ENCODE results near the gene H2BK1. TPM values are rescaled to one million over a fixed set of nuclear protein-coding genes. Genes with fewer than 3 reads are reported as not detected.

Gene H2BK1
- total RNA-seq, 1 experiment from 2014 or later: 0.69 TPM

GRCh38 chr7:151244196-151244840 lies 34.0 kb upstream of the H2BK1 start:
- TF ChIP-seq POLR2AphosphoS5 (IDR thresholded peaks at IDR 0.05; ENCODE audit: low read depth, low read length): no peak
- peak in 2 of 3 experiments; percentile 96 to 97; a peak in 4 of 6 replicates for TF ChIP-seq CTCF (IDR thresholded peaks at IDR 0.05 in 2 of 3, conservative IDR thresholded peaks at IDR 0.05 in 1 of 3; ENCODE audit: borderline replicate concordance in 1 of 3, insufficient read depth in 1 of 3, low read depth in 2 of 3, low read length in 2 of 3)
- POLR2A ChIA-PET: interaction anchor here (1.0 kb wide), 1 partner anchor 17 kb away, joined by 5 read pairs; the partner anchor contains the start of gene ABCF2
- no peak overlapping the region for H3K9ac ChIP-seq (ENCODE audit: low read length)
- intact Hi-C loops (cut with micrococcal nuclease): loop anchor here (1.0 to 10.0 kb wide), 2 partner anchors 59 to 120 kb away; no protein-coding TSS in a partner anchor
- RAD21 ChIA-PET (ENCODE audit: low non-redundant PET in 1 of 2, low total read pairs in 2 of 2, uncharacterized antibody in 2 of 2, unreplicated experiment in 2 of 2): interaction anchor here in 1 of 2 experiments (0.6 kb wide), 1 partner anchor 106 kb away, joined by 4 read pairs; no protein-coding TSS in a partner anchor
- no peak overlapping the region; the same call in 1 of the 2 replicates for H3K27ac ChIP-seq (ENCODE audit: low read depth, low read length)
- H3K27me3 ChIP-seq (ENCODE audit: insufficient read depth, low read length): no peaks in the 10 kb centered on the region
- no peak for DNase-seq (ENCODE audit: low read depth, low spot score)
- CTCF ChIA-PET: interaction anchor here (0.6 to 1.7 kb wide), 9 partner anchors 10 to 368 kb away, joined by 3 to 12 read pairs (median 5); partner anchors contain the start of genes ABCF2 and CHPF2
- no peak for ATAC-seq
- H4K20me1 ChIP-seq (ENCODE audit: insufficient read depth): no peaks in the 10 kb centered on the region
- no peak overlapping the region for H3K4me3 ChIP-seq (replicated peaks in 1 of 2; ENCODE audit: low read depth in 1 of 2, low read length in 2 of 2)
- H3K4me2 ChIP-seq (ENCODE audit: low read length): 0 out of 2 replicates have a peak overlapping the region, but pooled peaks have one; percentile 45
- peaks cover 5 to 10% of the 10 kb centered on the region in 2 experiments; a peak in 3 of 4 replicates for H3K36me3 ChIP-seq (ENCODE audit: control insufficient read depth in 1 of 2, insufficient read depth in 2 of 2, low read length in 2 of 2)
- no TSS peak for BruUV-seq (replicated peaks)
- no peak overlapping the region for H2AFZ ChIP-seq (ENCODE audit: low read depth, low read length, poor library complexity, severe bottlenecking)
- H3K4me1 ChIP-seq (ENCODE audit: control insufficient read depth in 1 of 2, insufficient read depth in 2 of 2, low read length in 2 of 2): peaks cover 21 to 47% of the 10 kb centered on the region in 2 experiments
- no peaks in the 10 kb centered on the region for H3K79me2 ChIP-seq (ENCODE audit: insufficient read depth, low read length)
- no peaks in the 10 kb centered on the region for H3K9me3 ChIP-seq (ENCODE audit: control insufficient read depth in 1 of 2, insufficient read depth in 1 of 2, low read depth in 1 of 2, low read length in 2 of 2)
- no peaks in the 10 kb centered on the region for H3K9me2 ChIP-seq (ENCODE audit: insufficient read depth)

Data from HCT116 (cell line).